HAP-1 (cell line): ENCODE data around the gene SMARCA5.

ENCODE experiments used
- DNase-seq, 2 experiments: peaks; one replicate each; pipeline ENCODE4 v3.0.0-alpha.2; 2016 to 2020; ENCODE audit warnings: low spot score in 2 of 2
- H3K27me3 ChIP-seq: fragments of 250-450 bp; sonication (Bioruptor Pico); 2 replicates; pipeline ENCODE4 v1.5.1; 2020; ENCODE audit warnings: low read depth, mild to moderate bottlenecking, moderate library complexity
- H3K36me3 ChIP-seq: fragments of 250-450 bp; sonication (Bioruptor Pico); replicated peaks from 2 replicates; pipeline ENCODE4 v1.5.1; 2020; ENCODE audit warnings: mild to moderate bottlenecking
- H3K4me1 ChIP-seq: fragments of 250-450 bp; sonication (Bioruptor Pico); 2 replicates; pipeline ENCODE4 v1.5.1; 2020; ENCODE audit warnings: mild to moderate bottlenecking
- H3K4me3 ChIP-seq: fragments of 250-450 bp; sonication (Bioruptor Pico); 2 replicates; pipeline ENCODE4 v1.5.1; 2020; ENCODE audit warnings: mild to moderate bottlenecking, moderate library complexity
- H3K9me3 ChIP-seq: fragments of 250-450 bp; sonication (Bioruptor Pico); 2 replicates; pipeline ENCODE4 v1.5.1; 2020; ENCODE audit warnings: mild to moderate bottlenecking, moderate library complexity
- in situ Hi-C: fragments of 300-500 bp; cut with MboI; formaldehyde crosslinking; loops from 3 replicates; pipeline ENCODE4 v1.14.3; 2020; ENCODE audit warnings: low sequenced_read_pairs, inconsistent platforms, mixed read lengths

SMARCA5 gene

DNA sequence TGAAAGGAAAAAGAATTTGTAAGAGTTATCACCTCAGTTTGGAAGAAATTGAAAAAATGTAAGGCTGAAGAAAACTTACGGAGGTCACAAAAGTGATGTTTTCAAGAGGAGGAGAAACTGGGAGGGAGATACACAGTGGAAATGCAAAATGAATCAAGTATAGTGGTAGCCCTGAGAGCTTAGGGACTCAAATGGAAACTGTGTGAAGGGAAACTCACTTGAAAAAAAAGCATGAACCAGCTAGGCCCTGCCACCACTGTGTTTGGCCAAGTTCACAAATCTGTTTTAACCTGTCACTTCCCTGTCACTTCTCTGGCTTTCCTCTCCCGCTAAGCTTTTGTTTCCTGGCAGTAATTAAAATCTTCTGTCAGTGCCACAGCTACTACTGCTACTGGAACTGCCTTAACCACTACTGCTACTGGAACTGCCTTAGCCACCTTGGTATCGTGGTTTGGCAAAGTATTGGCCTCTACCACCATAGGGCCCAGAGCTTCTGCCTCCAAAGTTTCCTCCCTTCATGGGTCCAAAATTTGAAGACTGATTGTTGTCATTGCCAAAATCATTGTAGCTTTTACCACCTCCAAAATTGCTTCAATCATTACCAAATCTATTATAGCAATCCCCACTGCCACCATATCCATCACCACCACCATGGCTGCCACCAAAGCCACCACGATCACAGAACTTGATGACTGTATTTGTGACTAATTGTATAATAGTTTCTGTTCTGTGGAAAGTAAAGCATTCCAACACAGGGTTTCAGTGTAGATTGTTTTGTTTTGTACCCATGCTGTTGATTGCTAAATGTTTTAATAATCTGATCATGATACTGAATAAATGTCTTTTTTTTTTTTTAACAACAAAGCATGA lies 41.5 kb downstream of the SMARCA5 start:
- no peaks in the 10 kb centered on the region; the same call in 1 of the 2 replicates for H3K4me1 ChIP-seq
- H3K27me3 ChIP-seq = no peaks in the 10 kb centered on the region
- in situ Hi-C loops = no loop called here
- H3K36me3 ChIP-seq = peaks cover 39% of the 10 kb centered on the region
- H3K4me3 ChIP-seq = no peak overlapping the region
- no peaks in the 10 kb centered on the region for H3K9me3 ChIP-seq
- no peak for DNase-seq

DNA sequence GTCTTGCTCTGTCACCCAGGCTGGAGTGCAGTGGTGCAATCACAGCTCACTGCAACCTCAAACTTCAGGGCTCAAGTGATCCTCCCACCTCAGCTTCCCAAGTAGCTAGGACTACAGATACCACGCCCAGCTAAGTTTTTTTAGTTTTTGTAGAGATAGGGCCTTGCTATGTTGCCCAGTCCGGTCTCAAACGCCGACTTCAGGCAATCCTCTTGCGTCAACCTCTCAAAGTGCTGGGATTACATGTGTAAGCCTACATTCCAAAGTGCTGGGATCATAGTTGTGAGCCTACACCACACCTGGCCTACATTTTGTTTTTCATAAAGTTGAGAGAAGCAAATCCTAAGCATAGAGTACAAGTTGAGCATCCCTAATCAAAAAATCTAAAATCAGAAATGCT lies 42.2 kb downstream of the SMARCA5 start:
- Histone ChIP-seq H3K36me3 (peaks cover 34% of the 10 kb centered on the region), H3K27me3 (no peaks in the 10 kb centered on the region), H3K4me1 (no peaks in the 10 kb centered on the region; the same call in 1 of the 2 replicates), H3K9me3 (no peaks in the 10 kb centered on the region), H3K4me3 (no peak overlapping the region)
- DNase-seq = no peak
- in situ Hi-C loops = no loop called here

DNA sequence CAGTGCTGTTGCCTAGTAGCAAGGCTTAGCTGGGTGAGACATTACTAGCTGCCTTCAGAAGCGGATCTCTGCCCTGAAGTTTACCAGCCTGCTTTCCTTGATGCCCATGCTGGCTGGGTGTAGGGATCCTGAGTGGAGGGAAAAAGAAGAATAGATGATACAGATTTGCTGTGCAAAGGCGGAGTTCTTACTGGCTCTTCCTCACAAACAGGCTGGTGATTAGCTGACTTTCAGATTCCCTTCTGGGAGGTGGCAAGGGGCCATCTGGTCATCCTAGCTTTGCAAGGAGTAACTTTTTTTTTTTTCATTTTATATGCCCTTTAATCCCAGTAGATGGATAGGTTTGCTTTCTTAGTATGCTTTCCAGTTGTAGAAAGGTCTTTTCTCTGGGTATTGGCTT lies 44.8 kb downstream of the SMARCA5 start:
- Histone ChIP-seq H3K4me3 (no peak overlapping the region), H3K27me3 (no peaks in the 10 kb centered on the region), H3K9me3 (no peaks in the 10 kb centered on the region), H3K4me1 (no peaks in the 10 kb centered on the region), H3K36me3 (peaks cover 10% of the 10 kb centered on the region)
- in situ Hi-C loops = no loop called here
- DNase-seq = no peak

DNA sequence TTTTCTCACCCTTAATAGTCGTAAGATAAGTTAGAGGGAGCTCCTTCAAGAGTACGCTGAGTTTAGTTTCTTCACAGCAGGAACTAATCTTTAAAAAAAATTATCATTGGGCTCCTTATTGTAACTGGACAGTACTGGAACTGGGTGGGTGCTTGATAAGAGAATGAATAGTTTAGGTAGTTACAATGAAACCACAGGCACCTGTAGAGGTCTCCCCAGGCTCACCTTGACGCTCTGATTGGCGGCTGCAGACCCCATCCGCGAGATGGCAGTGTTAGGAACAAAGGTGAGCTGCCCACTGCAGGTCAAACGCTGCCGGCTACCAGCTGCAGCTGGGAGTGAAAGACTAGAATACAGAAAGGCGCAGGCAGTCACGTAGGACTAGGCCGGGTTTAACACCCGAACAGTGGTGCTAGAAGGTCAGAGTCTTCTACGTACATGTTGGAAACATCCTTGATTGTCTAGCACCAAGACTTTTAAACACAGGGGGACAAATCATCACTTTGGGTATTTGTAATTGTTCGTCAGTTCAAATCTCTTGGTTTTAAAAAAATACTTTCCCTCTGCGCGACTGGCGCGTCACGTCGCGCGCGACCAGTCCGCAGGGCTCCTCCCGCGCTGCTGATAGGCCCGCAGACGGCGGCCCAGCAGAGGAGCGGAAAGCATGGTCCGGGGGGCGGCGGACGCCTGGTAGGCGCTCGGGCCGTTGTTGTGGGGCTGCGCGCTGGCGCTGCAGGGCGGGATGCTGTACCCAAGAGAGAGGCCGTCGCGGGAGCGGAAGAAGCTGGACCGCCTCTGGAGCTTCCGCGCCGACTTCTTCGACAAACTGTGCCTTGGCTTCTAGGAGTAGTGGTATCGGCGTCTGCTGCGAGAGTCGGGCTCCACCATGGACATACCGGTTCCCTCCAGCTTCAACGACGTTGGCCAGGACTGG lies 45.6 kb downstream of the SMARCA5 start:
- Histone ChIP-seq H3K27me3 (no peaks in the 10 kb centered on the region), H3K9me3 (no peaks in the 10 kb centered on the region), H3K4me3 (no peak overlapping the region), H3K4me1 (no peaks in the 10 kb centered on the region), H3K36me3 (peaks cover 3% of the 10 kb centered on the region; the same call in 1 of the 2 replicates)
- peak in 1 of 2 experiments; percentile 44 for DNase-seq
- in situ Hi-C loops = no loop called here

DNA sequence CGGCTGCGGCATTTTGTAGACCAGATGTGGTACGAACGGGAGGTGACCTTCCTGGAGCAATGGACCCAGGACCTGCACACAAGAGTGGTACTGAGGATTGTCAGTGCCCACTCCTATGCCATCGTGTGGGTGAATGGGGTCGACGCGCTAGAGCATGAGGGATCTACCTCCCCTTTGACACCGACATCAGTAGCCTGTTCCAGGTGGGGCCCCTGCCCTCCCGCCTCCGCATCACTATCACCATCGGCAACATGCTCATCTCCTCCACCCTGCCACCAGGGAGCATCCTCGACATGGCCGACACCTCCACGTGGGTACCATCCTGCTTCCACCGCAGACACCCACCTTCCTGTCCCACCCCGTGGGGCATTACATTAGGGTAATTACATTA lies 46.2 kb downstream of the SMARCA5 start:
- Histone ChIP-seq H3K27me3 (no peaks in the 10 kb centered on the region), H3K4me1 (no peaks in the 10 kb centered on the region), H3K36me3 (peaks cover 1% of the 10 kb centered on the region; the same call in 1 of the 2 replicates), H3K4me3 (no peak overlapping the region), H3K9me3 (no peaks in the 10 kb centered on the region)
- no peak for DNase-seq
- in situ Hi-C loops = no loop called here

DNA sequence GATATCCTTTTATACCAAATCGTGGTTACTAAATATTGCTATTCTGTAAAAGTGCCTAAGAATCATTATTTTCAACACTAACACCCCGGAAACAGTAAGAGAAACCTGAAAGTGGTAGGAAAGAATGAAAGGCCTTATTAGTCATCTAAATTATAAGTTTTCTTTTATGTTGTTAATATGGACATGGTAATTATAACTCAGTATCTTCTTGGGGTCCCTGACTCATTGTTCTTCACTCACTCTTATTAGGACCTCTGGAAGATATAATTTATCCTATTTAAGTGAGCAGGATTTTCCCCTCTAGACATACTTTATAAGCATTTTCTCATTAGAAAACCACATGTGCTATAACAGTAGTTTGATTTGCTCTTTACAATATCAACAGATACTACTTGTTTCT lies 51.0 kb downstream of the SMARCA5 start:
- no peak for DNase-seq
- Histone ChIP-seq H3K4me3 (no peak overlapping the region), H3K27me3 (no peaks in the 10 kb centered on the region), H3K9me3 (no peaks in the 10 kb centered on the region), H3K4me1 (no peaks in the 10 kb centered on the region), H3K36me3 (no peaks in the 10 kb centered on the region)
- in situ Hi-C loops = no loop called here

DNA sequence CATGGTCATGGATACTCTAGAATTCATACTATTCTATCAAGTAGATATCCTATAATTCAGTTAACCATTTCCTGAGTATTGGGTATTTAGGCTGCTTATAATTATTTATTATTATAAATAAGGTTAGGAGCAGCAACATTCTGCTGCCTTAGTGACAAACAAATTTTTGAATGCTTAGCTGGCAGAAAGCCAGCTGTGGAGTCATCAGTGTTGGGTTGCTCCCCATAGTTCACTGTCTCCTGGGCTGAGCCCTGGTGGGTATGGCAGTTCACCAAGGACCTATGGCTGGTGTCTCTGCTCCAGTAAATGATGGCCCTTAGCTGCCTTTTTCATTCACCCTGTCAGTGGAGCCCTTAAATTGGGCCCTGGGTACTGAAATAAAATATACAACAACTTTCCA lies 61.8 kb downstream of the SMARCA5 start:
- Histone ChIP-seq H3K36me3 (no peaks in the 10 kb centered on the region), H3K9me3 (no peaks in the 10 kb centered on the region), H3K4me3 (no peak overlapping the region), H3K27me3 (0 out of 2 replicates have a peak, but pooled peaks cover 3% of the 10 kb centered on the region), H3K4me1 (no peaks in the 10 kb centered on the region)
- in situ Hi-C loops = no loop called here
- no peak for DNase-seq

DNA sequence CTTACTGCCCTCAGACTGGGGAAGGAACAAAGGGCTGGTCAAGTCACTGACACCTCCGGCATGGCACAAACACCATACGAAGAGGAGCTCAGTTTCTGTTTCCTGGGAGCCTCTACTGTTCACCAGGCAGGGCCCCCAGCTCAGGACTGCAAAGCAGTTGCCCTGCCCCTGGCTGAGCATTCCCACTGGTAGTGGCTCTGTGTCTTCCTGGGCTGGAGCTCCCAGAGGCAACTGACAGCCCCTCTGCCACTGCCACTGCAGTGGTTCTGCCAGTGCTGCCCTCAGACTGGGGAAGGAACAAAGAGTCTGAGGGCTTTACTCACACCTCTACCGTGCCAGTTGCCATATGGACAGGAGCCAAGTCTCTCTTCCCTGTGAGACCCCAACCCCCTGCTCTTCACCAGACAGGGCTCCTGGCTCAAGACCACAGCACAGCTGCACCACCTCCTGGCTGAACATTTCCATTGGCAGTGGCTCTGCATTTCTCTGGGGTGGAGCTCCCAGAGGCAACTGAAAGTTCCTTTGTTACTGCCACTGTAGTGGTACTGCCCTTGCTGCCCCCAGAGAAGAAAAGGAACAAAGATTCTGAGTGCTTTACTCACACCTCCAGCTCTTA lies 67.9 kb downstream of the SMARCA5 start:
- no peak overlapping the region for H3K4me3 ChIP-seq
- no peaks in the 10 kb centered on the region for H3K9me3 ChIP-seq
- H3K27me3 ChIP-seq = no peaks in the 10 kb centered on the region
- in situ Hi-C loops = no loop called here
- no peaks in the 10 kb centered on the region for H3K4me1 ChIP-seq
- no peak for DNase-seq
- no peaks in the 10 kb centered on the region for H3K36me3 ChIP-seq

DNA sequence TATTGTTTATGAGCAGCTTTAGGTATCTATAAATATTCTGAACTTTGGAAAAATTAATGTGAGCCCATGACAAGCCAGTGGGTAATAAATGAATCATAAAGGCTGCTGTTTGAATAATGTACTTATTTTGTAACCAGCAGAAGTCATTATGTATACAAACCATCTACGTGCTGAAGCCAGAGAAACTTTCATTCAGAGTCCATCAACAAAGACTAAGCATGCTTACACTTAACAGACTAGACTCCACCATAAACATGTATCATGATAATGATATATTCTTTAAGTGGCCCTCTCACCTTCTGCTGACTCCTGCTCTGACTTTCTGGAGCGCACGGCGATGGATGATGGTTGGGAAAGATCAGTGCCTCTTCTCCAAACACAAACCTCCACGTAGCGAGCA lies 72.0 kb downstream of the SMARCA5 start:
- Histone ChIP-seq H3K4me1 (no peaks in the 10 kb centered on the region), H3K4me3 (no peak overlapping the region), H3K27me3 (no peaks in the 10 kb centered on the region), H3K36me3 (no peaks in the 10 kb centered on the region), H3K9me3 (no peaks in the 10 kb centered on the region)
- in situ Hi-C loops = no loop called here
- DNase-seq = no peak

DNA sequence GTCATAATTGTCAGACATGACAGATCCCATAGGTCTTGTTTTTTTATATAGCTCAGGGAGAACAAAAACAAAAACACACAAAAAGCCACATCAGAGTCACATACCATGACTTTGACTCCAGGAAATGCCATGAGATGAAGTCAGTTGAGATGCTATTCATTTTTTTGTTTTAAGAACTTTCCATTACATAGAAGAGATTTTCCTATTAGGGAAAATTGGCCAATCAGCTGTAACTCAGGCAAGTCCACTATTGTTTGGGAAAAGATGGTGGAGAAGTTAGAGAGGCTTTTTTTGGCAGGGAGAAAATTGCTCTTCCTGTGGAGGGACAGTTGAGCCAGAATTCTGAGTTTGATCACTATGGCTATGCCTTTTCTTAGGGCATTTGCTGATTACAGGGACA lies 72.6 kb downstream of the SMARCA5 start:
- DNase-seq = no peak
- Histone ChIP-seq H3K4me1 (no peaks in the 10 kb centered on the region), H3K4me3 (no peak overlapping the region), H3K27me3 (no peaks in the 10 kb centered on the region), H3K36me3 (no peaks in the 10 kb centered on the region), H3K9me3 (no peaks in the 10 kb centered on the region)
- in situ Hi-C loops = no loop called here

DNA sequence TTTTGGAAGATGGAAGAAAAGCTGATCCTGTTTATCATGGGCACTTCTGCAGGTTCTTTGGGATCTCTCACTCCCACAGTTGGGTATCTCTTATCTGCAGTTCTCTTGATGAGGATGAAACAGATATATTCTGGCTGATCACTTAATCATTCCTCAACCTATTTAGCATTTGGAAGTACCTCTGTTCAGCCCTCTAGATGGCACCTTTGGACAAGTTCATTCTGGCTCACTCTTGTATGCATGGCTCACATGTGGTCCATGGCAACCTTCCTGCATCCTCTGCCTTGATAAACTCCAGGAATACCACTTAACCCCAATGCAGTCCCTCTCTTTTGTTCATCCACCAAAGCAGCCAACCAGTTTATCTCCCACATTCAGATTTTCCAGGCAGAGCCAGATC lies 74.2 kb downstream of the SMARCA5 start:
- no peaks in the 10 kb centered on the region for H3K27me3 ChIP-seq
- in situ Hi-C loops = no loop called here
- no peaks in the 10 kb centered on the region for H3K36me3 ChIP-seq
- no peaks in the 10 kb centered on the region for H3K9me3 ChIP-seq
- no peak overlapping the region for H3K4me3 ChIP-seq
- DNase-seq = no peak
- H3K4me1 ChIP-seq = no peaks in the 10 kb centered on the region

DNA sequence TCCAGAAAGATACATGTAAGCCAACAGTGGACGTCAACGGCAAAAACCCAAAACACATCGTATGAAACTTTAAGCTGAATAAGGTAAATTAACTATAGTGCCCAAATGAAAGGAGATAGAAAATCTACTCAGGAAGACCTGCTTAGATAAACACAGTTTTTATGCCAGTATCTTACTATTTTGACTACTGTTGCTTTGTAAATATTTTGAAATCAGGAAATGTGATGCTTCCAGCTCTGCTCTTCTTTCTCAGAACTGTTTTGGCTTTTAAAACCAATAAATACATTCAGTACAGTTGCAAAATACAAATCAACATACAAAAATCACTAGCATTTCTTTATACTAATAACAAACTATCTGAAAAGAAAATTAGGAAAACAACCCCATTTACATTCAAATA lies 83.8 kb downstream of the SMARCA5 start:
- 0 out of 2 replicates have a peak, but pooled peaks cover 2% of the 10 kb centered on the region for H3K27me3 ChIP-seq
- no peaks in the 10 kb centered on the region for H3K9me3 ChIP-seq
- no peak overlapping the region for H3K4me3 ChIP-seq
- no peaks in the 10 kb centered on the region for H3K4me1 ChIP-seq
- in situ Hi-C loops = no loop called here
- H3K36me3 ChIP-seq = no peaks in the 10 kb centered on the region
- no peak for DNase-seq

DNA sequence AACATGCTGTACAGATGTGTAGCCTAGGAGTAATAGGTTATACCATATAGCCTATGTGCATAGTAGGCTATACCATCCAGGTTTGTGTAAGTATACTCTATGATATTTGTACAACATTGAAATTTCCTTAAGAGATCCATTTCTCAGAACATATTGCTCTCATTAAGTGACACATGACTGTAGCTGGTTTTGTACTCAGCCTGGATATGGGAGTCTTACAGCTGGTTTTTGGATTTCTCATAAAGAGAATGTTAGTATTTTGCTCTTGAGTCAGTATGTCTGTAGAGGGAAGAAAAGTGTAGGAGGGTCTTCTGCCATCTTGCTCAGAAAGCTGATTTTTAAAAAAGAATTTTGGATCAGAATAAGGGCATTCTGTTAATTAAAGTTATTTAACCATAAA lies 85.3 kb downstream of the SMARCA5 start:
- Histone ChIP-seq H3K36me3 (no peaks in the 10 kb centered on the region), H3K4me3 (no peak overlapping the region), H3K4me1 (no peaks in the 10 kb centered on the region), H3K9me3 (no peaks in the 10 kb centered on the region), H3K27me3 (0 out of 2 replicates have a peak, but pooled peaks cover 2% of the 10 kb centered on the region)
- DNase-seq = no peak
- in situ Hi-C loops = no loop called here
